PFSK-1 (cell line): ENCODE measurements around the gene CELSR1.

Source experiments
- POLR2AphosphoS5 ChIP-seq: IDR thresholded peaks from 2 replicates; pipeline ENCODE4 v1.6.1; 2012; ENCODE audit warnings: low read depth, mild to moderate bottlenecking, control low read depth, low read length, moderate library complexity
- TAF1 ChIP-seq: IDR thresholded peaks from 2 replicates; pipeline ENCODE4 v1.6.1; 2012; ENCODE audit warnings: low read length, control low read depth, borderline replicate concordance; ENCODE audit not compliant: insufficient read depth

- no peak for TF ChIP-seq POLR2AphosphoS5
- TF ChIP-seq TAF1 = no peak
Observed at GRCh38 chr22:46360891-46361290, 176.5 kb downstream of the CELSR1 start.
